Ishikawa (cell line): Measurements from ENCODE around the gene CHI3L2.

Experiments used
- FOXM1 ChIP-seq: IDR thresholded peaks from 2 replicates; pipeline ENCODE4 v1.6.1; 2012; ENCODE audit warnings: low read depth, borderline replicate concordance
- TAF1 ChIP-seq: IDR thresholded peaks from 2 replicates; pipeline ENCODE4 v1.6.1; 2012; ENCODE audit warnings: low read depth, mild to moderate bottlenecking
- TEAD4 ChIP-seq: IDR thresholded peaks from 2 replicates; pipeline ENCODE4 v1.6.1; 2012
- YY1 ChIP-seq: IDR thresholded peaks from 2 replicates; pipeline ENCODE4 v1.6.1; 2012; ENCODE audit warnings: low read depth
- ZBTB7A ChIP-seq: IDR thresholded peaks from 2 replicates; pipeline ENCODE4 v1.6.1; 2012; ENCODE audit warnings: low read depth

DNA sequence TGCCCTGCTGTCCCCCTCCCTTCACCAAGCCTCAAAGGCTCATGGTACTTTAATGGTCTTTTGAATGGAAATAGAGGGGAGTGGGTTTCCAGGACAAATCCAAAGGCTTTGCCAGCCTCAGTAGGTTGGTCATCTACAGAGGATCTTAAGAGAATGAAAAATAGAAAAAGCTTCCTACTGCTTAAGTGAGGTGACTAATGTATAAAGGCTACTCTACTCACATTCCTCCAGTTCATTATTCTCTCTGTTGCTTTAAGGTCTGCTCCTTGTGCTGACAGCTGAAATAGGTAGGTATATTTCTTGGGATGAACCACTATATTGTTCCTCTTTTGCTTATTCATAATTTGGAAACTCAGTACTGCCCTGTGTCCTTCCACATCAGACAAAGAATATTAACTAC is 52.8 kb downstream of the CHI3L2 start:
- TF ChIP-seq ZBTB7A: no peak
- TF ChIP-seq FOXM1: no peak
- TF ChIP-seq TAF1: no peak
- TF ChIP-seq TEAD4: no peak
- no peak for TF ChIP-seq YY1
